Epidermal melanocyte (primary cell): Measurements from ENCODE around the gene MOB3B.
"Not testable (repeated sequence)": the region's sequence is repeated elsewhere in the genome, so short reads cannot be mapped to it uniquely, and the experiment has no call there.

Experiments
- DNase-seq: peaks from one replicate; pipeline ENCODE4 v3.0.0; 2011; ENCODE audit warnings: low spot score; ENCODE audit not compliant: insufficient read length

The MOB3B gene

GRCh38 chr9:27425827-27426510, 103.6 kb downstream of the MOB3B start:
- DNase-seq = no peak

DNA sequence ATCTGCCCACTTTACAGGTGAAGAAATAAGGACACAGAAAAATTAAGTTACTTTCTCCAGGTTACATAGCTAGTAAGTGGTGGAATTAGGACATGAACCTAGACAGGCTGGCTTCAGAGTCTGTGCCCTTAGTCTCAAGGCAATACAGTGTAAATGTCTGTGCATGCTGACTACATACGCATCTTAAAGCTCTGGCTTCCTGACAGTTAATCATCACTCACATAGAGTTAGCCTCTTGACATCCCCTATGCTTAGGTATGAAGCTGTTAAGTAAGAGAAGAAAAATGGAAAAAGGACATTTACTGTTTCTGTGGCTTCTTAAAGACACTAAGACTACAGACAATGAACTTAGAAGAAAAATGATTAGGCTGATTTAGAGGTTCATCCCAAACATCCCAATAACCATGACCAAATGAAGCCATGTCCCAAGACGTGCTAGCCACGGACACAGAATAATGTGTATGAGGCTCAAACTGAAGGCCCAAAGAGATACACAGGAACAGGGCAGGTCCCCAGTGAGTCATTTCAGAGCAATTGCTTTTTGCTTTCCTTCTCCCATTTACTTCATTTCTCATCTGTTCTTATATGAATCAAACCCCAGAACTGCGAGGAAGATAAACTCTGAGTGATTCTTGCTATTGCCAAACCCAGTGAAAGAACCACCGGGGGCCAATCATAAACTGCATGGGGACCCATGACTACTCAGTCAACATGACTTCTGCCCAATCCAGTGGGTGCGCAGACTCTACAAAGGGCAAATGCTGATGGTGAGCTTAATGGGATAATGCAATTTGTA, 105.5 kb downstream of the MOB3B start:
- DNase-seq = no peak

DNA sequence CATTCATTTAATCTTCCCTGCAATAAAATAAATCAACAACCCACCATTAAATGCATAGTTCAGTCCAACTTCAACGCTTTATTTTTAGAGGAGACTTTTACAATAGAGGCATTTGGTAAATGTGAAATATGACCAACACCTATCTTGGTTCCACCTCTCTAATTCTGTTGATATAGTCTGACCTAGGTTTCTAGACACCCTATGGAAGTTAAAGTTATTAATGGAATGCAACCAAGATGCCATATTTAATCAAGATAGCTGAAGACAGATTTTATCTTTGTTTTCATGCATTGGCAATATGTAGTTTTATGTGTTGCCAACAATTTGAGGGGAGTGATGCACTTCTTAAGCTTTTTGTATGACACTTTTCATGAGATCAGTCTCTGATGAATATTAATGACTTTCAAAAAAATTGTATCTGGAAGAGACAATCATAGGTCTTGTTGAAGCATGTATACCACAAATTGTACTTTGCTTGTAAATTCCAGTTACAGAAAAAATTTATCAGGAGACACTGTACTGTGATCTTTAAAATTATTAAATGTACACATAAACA, 107.3 kb downstream of the MOB3B start:
- DNase-seq = no peak

- DNase-seq = no peak
Observed at GRCh38 chr9:27421577-27421976, 108.0 kb downstream of the MOB3B start.

DNA sequence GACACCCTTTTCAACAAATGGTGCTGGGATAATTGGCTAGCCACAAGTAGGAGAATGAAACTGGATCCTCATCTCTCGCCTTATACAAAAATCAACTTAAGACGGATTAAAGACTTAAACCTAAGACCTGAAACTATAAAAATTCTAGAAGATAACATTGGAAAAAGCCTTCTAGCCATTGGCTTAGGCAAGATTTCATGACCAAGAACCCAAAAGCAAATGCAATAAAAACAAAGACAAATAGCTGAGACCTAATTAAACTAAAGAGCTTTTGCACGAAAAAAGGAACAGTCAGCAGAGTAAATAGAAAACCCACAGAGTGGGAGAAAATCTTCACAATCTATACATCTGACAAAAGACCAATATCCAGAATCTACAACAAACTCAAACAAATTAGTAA, 110.1 kb downstream of the MOB3B start:
- DNase-seq = not testable (repeated sequence)

DNA sequence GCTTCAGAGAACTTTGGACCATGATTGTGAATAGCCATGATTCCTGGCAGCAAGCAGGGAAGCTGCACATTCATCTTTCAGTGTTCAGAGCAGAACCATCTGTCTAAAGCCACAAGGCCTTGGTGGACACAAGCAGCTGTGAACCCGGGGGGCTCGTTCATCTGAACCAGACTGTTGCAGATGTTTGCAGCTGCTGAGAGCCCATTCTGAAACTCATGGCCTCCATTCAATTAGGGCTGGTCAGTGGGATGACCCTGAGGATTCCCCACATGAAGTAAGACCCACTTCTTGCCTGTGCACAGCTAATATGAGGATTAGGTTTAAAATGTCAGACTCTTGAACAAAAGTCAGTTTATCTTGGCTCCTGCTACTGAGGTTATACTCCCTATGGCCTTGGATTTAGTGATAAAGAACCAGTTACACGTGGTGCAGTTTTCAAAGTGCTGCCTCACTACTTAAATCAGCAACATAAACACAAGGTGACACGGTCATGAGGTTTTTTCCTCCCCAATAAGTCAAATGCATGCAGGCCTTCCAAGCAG, 115.3 kb downstream of the MOB3B start:
- DNase-seq = no peak

- DNase-seq = no peak
Observed at GRCh38 chr9:27413511-27414219, 115.9 kb downstream of the MOB3B start.

- DNase-seq = no peak
Observed at GRCh38 chr9:27412963-27413362, 116.7 kb downstream of the MOB3B start.

GRCh38 chr9:27412081-27412480, 117.5 kb downstream of the MOB3B start:
- DNase-seq = no peak

DNA sequence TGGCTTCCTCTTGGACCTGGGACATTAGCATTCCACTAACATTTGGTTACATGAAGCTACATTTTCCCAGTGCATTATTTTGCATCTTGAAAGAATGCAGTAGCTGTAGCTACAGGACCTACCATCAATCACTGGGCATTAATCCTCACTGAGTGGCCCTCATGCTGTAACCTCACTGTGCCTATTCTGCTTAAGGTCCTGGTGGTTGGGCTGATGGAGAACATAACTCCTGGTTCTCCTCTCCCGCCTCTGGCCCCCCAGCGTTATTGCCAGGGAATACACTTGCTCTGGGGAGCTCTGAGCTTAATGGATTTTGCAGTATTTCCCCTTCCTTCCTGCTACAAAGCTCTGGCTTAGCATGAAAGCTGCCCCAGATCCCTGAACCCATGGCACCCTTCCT, 121.1 kb downstream of the MOB3B start:
- DNase-seq = no peak

DNA sequence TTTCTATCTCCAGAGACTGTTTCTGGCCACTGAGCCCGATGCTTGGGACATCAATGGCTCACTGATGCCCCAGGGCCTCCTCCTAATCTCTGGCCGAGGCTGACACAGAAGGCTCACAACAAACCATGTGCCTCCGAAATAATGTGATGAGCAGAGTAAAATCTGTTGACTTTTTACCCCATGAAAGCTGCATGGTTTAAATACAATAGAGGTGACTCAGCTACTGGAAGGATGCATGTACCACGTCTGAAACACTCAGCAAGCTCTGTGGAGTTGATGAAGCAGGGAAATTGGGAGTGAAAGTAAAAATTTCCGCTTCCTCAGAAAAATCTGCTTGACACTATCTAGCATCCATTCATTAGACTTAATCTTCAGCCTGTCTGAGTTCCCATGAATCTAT, 121.6 kb downstream of the MOB3B start:
- DNase-seq = no peak

GRCh38 chr9:27407491-27407890, 122.1 kb downstream of the MOB3B start:
- no peak for DNase-seq

GRCh38 chr9:27404661-27405060, 125.0 kb downstream of the MOB3B start:
- no peak for DNase-seq

- DNase-seq = no peak
Observed at GRCh38 chr9:27402626-27403025, 127.0 kb downstream of the MOB3B start.

DNA sequence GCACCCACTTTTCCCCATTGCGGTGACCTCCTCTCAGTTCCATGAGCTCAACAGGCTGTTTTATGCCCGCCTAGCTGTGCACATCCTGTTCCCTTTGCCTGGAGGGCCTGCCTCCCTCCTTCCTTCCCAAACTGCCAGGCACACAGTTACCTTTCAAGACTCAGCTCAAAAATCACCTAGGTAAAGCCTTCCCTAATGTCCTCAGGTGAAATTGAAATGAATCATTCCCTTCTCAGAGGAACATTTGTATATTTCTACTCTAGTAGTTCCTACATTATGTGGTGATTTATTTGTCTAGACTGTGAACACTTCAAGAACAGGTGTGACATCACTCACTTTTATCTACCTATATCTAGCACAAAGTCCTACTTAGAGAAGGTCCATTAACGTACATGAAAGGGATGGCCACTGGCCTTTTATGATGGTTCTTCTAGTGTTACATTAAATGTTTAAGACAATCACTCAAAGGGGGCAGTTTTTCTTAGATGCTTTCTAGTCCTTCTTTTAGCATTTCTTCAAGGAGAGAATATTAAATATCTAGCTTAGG, 129.2 kb downstream of the MOB3B start:
- no peak for DNase-seq

GRCh38 chr9:27398982-27399653, 130.5 kb downstream of the MOB3B start:
- no peak for DNase-seq

DNA sequence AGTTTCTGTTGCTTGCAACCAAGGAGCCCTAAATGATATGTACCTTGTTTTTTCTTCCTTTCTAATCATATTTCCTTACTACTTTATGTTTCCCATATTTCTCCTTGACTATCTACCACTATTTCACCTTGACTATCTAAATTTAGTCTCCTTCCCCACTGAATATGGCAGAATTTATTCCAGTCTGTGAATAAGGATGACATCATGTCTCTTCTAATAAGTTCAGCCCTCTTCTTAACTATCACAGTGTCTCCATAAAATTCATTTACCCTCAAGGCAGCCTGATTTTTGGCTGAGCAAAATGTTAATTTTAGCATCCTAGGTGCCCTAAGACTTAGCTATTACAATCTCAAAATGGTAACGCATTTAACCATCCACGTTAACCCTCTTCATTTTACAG, 133.1 kb downstream of the MOB3B start:
- DNase-seq = no peak

DNA sequence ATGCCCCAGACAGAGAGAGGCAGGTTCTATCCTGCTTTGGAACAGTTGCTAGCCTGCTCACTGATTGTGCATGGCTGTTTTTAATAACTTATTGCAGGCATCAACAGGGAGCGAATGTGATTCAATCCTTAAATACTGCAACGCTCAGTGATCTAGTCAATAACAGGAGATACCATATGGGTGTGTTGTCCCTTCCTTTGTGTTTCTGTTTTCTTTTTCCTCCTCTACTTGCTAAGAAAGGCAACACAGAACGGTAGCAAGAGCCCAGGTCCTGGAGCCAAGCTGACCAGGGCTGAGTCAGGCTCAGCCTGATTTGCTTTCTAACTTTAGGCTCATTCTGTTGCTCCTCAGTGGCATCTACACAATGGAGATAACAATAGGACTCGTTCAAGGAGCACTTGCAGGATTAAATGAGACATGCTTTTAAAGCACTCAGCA, 134.1 kb downstream of the MOB3B start:
- no peak for DNase-seq

DNA sequence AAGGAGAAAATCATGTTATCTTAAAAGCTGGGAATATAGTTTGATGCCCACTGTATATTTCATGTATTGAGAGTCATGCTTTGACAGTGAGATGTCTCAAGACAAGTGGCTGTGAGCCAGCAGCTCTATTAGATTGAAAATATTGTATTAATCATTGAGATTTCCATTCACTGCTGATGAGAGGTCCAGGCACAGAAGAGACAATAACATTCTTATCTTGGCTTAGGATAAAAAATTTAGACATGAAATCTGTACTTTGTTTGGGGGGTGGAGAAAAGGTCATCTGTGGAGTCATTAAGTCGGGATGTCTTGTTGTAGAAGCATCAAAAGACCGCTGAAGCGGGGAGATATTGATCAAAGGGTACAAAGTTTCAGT, 134.8 kb downstream of the MOB3B start:
- no peak for DNase-seq

- no peak for DNase-seq
Observed at GRCh38 chr9:27394154-27394825, 135.3 kb downstream of the MOB3B start.
